MM.1S (cell line): ENCODE data around the gene AGK.

ENCODE experiments used
- DNase-seq: peaks from one replicate; pipeline ENCODE4 v3.0.0-alpha.2; 2015
- H2AFZ ChIP-seq: fragments of 300-600 bp; sonication (generic); 2 replicates; pipeline ENCODE4 v1.6.0; 2016; ENCODE audit warnings: antibody characterized with exemption, low read length
- H3F3A ChIP-seq: fragments of 300-600 bp; sonication (generic); 2 replicates; pipeline ENCODE4 v1.6.1; 2016; ENCODE audit warnings: mild to moderate bottlenecking, antibody characterized with exemption, low read length, moderate library complexity, mixed read lengths; ENCODE audit not compliant: insufficient read depth
- H3K27ac ChIP-seq: fragments of 300-600 bp; sonication (generic); 2 replicates; pipeline ENCODE4 v1.5.1; 2016; ENCODE audit warnings: mild to moderate bottlenecking, low read length
- H3K27me3 ChIP-seq: fragments of 300-600 bp; sonication (generic); replicated peaks from 2 replicates; pipeline ENCODE4 v1.6.0; 2016; ENCODE audit warnings: low read length; ENCODE audit not compliant: insufficient read depth
- H3K36me3 ChIP-seq: fragments of 300-600 bp; sonication (generic); replicated peaks from 2 replicates; pipeline ENCODE4 v1.6.1; 2016; ENCODE audit warnings: mild to moderate bottlenecking, low read length, mixed read lengths; ENCODE audit not compliant: insufficient read depth
- H3K4me1 ChIP-seq: fragments of 300-600 bp; sonication (generic); 2 replicates; pipeline ENCODE4 v1.6.1; 2016; ENCODE audit warnings: low read length, mixed read lengths
- H3K4me2 ChIP-seq: fragments of 300-600 bp; sonication (generic); 2 replicates; pipeline ENCODE4 v1.6.0; 2016; ENCODE audit warnings: low read depth, low read length
- H3K4me3 ChIP-seq: fragments of 300-600 bp; sonication (generic); 2 replicates; pipeline ENCODE4 v1.5.1; 2016; ENCODE audit warnings: low read length, mixed read lengths
- H3K79me2 ChIP-seq: fragments of 300-600 bp; sonication (generic); 2 replicates; pipeline ENCODE4 v1.6.1; 2016; ENCODE audit warnings: mixed run types, low read length, mixed read lengths
- H3K9ac ChIP-seq: fragments of 300-600 bp; sonication (generic); 2 replicates; pipeline ENCODE4 v1.6.1; 2016; ENCODE audit warnings: low read length, mixed read lengths
- H3K9me2 ChIP-seq: fragments of 300-600 bp; sonication (generic); replicated peaks from 2 replicates; pipeline ENCODE4 v1.6.1; 2016; ENCODE audit warnings: mild to moderate bottlenecking, low read length, mixed read lengths; ENCODE audit not compliant: insufficient read depth
- H3K9me3 ChIP-seq: fragments of 300-600 bp; sonication (generic); replicated peaks from 2 replicates; pipeline ENCODE4 v1.6.1; 2016; ENCODE audit warnings: mild to moderate bottlenecking, low read length, mixed read lengths; ENCODE audit not compliant: insufficient read depth
- H4K20me1 ChIP-seq: fragments of 300-600 bp; sonication (generic); 2 replicates; pipeline ENCODE4 v1.6.1; 2016; ENCODE audit warnings: mild to moderate bottlenecking, low read length, moderate library complexity, mixed read lengths; ENCODE audit not compliant: insufficient read depth
- EZH2 ChIP-seq: fragments of 300-600 bp; sonication (generic); optimal IDR thresholded peaks from 2 replicates; pipeline ENCODE3; 2017; ENCODE audit warnings: low read depth, mild to moderate bottlenecking, antibody characterized with exemption, low read length, mixed read lengths
- EZH2phosphoT487 ChIP-seq: fragments of 300-600 bp; sonication (generic); IDR thresholded peaks from 2 replicates; pipeline ENCODE4 v1.6.1; 2018; ENCODE audit warnings: antibody characterized with exemption, low read length
- TF ChIP-seq, protein P1 (sequence below): fragments of 300-600 bp; sonication (generic); IDR thresholded peaks from 2 replicates; pipeline ENCODE4 v1.5.1; 2016; ENCODE audit warnings: antibody characterized with exemption, low read length, mixed read lengths

Gene AGK

DNA sequence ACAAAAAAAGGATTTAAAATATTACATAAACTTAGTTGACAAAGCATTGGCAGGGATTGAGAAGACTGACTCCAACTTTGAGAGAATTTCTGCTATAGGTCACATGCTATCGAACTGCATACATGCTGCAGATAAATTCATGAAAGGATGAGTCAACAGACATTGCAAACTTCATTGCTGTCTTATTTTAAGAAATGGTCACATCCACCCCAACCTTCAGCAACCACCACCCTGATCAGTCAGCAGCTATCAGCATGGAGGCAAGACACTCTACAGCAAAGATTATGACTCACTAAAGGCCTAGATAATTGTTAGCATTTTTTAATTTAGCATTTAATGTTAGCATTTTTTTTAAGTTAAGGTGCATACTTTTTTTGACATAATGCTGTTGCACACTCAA lies 73.6 kb downstream of the AGK start:
- Histone ChIP-seq H3K27ac (no peak overlapping the region), H4K20me1 (no peaks in the 10 kb centered on the region), H3K9me3 (no peaks in the 10 kb centered on the region), H3K9ac (no peak overlapping the region), H3K9me2 (no peaks in the 10 kb centered on the region), H2AFZ (no peak overlapping the region), H3K4me3 (no peak overlapping the region), H3K36me3 (peaks cover 6% of the 10 kb centered on the region; the same call in 1 of the 2 replicates), H3K4me2 (no peak overlapping the region), H3K27me3 (no peaks in the 10 kb centered on the region), H3K4me1 (no peaks in the 10 kb centered on the region), H3F3A (no peaks in the 10 kb centered on the region), H3K79me2 (no peaks in the 10 kb centered on the region)
- DNase-seq: no peak
- TF ChIP-seq EZH2phosphoT487 (no peak), EZH2 (no peak)
- TF ChIP-seq, protein P1, sequence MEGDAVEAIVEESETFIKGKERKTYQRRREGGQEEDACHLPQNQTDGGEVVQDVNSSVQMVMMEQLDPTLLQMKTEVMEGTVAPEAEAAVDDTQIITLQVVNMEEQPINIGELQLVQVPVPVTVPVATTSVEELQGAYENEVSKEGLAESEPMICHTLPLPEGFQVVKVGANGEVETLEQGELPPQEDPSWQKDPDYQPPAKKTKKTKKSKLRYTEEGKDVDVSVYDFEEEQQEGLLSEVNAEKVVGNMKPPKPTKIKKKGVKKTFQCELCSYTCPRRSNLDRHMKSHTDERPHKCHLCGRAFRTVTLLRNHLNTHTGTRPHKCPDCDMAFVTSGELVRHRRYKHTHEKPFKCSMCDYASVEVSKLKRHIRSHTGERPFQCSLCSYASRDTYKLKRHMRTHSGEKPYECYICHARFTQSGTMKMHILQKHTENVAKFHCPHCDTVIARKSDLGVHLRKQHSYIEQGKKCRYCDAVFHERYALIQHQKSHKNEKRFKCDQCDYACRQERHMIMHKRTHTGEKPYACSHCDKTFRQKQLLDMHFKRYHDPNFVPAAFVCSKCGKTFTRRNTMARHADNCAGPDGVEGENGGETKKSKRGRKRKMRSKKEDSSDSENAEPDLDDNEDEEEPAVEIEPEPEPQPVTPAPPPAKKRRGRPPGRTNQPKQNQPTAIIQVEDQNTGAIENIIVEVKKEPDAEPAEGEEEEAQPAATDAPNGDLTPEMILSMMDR: no peak

DNA sequence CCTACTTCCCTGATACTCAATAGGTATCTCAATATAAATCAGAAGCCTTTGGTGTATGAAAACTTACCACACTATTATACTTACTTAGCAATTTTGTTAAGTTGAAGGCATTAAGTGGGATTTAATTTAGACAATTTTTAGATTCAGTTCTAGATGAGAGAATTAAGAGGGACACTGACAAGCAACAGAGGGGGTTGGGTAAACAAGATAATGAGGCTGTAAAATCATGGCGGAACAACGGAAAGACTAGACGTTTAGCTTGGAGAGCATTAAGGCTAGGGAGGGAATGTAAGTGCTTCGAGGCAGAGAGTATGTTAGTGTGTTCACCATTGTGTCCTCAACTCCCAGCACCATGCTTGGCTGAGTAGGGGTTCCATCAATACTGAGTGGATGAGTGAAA lies 79.4 kb downstream of the AGK start:
- H3K27me3 ChIP-seq: no peaks in the 10 kb centered on the region
- H4K20me1 ChIP-seq: no peaks in the 10 kb centered on the region
- TF ChIP-seq EZH2: no peak
- TF ChIP-seq EZH2phosphoT487: no peak
- TF ChIP-seq, protein P1: no peak
- H3K79me2 ChIP-seq: no peaks in the 10 kb centered on the region
- H3K4me2 ChIP-seq: no peak overlapping the region
- no peak overlapping the region for H3K4me3 ChIP-seq
- DNase-seq: no peak
- H3K9me2 ChIP-seq: no peaks in the 10 kb centered on the region
- no peak overlapping the region for H3K27ac ChIP-seq
- no peaks in the 10 kb centered on the region for H3K9me3 ChIP-seq
- H3K36me3 ChIP-seq: no peaks in the 10 kb centered on the region
- H3K9ac ChIP-seq: no peak overlapping the region
- H2AFZ ChIP-seq: no peak overlapping the region
- no peaks in the 10 kb centered on the region for H3F3A ChIP-seq
- H3K4me1 ChIP-seq: no peaks in the 10 kb centered on the region

DNA sequence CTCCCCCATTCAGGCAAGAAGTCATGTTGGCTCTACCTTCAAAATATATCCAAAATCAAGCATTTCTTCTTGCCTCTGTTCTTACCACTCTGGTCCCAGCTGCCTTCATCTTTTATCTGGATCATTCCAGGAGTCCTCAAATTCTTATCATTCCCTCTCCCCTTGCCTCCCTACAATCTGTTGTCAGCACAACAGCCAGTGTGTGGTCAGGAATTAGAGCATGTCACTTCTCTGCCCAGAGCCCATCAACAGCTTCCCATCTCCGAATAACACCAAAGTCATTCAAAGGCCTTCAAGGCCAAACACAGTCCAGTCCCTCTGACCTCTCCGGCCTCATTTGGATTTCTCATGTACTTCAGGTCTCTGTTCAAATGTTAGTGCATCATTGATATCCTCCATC lies 80.3 kb downstream of the AGK start:
- no peaks in the 10 kb centered on the region for H3K79me2 ChIP-seq
- no peaks in the 10 kb centered on the region for H3K9me3 ChIP-seq
- H3K4me3 ChIP-seq: no peak overlapping the region
- no peaks in the 10 kb centered on the region for H3K9me2 ChIP-seq
- H4K20me1 ChIP-seq: no peaks in the 10 kb centered on the region
- H3K27me3 ChIP-seq: no peaks in the 10 kb centered on the region
- H3K27ac ChIP-seq: no peak overlapping the region
- TF ChIP-seq EZH2phosphoT487 (no peak), EZH2 (no peak)
- TF ChIP-seq, protein P1: no peak
- no peaks in the 10 kb centered on the region for H3F3A ChIP-seq
- H3K36me3 ChIP-seq: no peaks in the 10 kb centered on the region
- no peak overlapping the region for H3K9ac ChIP-seq
- DNase-seq: no peak
- no peak overlapping the region for H2AFZ ChIP-seq
- no peak overlapping the region for H3K4me2 ChIP-seq
- no peaks in the 10 kb centered on the region for H3K4me1 ChIP-seq
